ENCODE data around the gene TMEM252. TPM values are rescaled to one million over a fixed set of nuclear protein-coding genes. Genes with fewer than 3 reads are reported as not detected.

TMEM252 gene
- total RNA-seq, 2 experiments from 2014 or later, result not detected

DNA sequence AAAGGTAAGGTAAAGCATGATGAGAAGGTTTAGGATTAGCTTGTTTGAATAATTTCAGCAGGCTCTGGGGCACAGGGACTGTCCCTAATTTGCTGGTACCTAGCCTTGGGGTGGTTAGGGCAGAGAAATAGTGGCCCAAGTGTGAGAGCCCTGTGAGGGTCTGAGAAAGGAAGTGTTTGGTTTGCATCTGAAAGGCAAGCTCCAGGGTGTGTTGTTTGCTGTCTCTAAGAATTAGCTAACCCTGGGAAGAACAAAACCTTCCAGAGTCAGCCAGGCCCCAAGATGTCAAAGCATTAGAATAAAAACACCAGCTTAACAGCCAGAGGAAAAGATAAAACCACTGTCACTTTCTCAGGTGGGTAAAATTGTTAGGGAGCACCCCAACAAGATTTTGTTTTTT is 31.0 kb downstream of the TMEM252 start:
- Mint-ChIP-seq H3K9me3 (ENCODE audit: low read depth) (no peaks in the 10 kb centered on the region), H3K36me3 (ENCODE audit: low read depth) (no peaks in the 10 kb centered on the region), H3K4me3 (no peak overlapping the region), H3K27ac (no peak overlapping the region), H3K27me3 (peaks cover 4% of the 10 kb centered on the region), H3K4me1 (no peaks in the 10 kb centered on the region)
- ChIA-PET POLR2A (interaction anchor here (0.7 kb wide), 1 partner anchor 486 kb away, joined by 5 read pairs; no protein-coding TSS in a partner anchor), CTCF (interaction anchor here (0.6 to 1.2 kb wide), 3 partner anchors 10 to 73 kb away, joined by 3 to 4 read pairs (median 3); no protein-coding TSS in a partner anchor)
- no peak for ATAC-seq
- intact Hi-C loops (cut with DNase I, micrococcal nuclease), result no loop called here
- no peak for DNase-seq

DNA sequence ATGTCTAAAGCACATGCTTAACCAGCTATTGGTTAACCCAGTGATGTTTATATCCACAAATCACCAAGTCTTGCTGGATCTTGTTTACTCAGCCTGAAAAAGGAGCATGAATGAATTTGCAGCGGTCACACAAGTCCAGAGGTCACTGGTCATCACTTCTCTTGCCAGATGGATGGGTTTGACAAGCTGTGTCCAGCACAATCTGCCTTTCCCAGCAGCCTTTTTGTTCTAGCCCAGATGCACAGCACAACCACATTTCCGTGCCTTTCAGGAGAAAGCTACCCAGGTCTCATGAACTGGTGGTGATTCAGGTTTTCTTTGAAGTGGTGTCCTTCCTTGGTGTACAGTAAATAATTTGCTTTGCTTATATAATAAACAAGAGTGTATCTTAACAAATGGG is 32.1 kb downstream of the TMEM252 start:
- ChIA-PET POLR2A (no interaction called here), CTCF (interaction anchor here (0.8 to 1.1 kb wide), 4 partner anchors 11 to 91 kb away, joined by 3 to 4 read pairs (median 4); no protein-coding TSS in a partner anchor)
- DNase-seq (no peak), ATAC-seq (no peak)
- Mint-ChIP-seq H3K9me3 (ENCODE audit: low read depth) (no peaks in the 10 kb centered on the region), H3K27ac (no peak overlapping the region), H3K27me3 (peaks cover 6% of the 10 kb centered on the region), H3K4me3 (no peak overlapping the region), H3K36me3 (ENCODE audit: low read depth) (no peaks in the 10 kb centered on the region), H3K4me1 (no peaks in the 10 kb centered on the region)
- intact Hi-C loops (cut with DNase I, micrococcal nuclease), result no loop called here

DNA sequence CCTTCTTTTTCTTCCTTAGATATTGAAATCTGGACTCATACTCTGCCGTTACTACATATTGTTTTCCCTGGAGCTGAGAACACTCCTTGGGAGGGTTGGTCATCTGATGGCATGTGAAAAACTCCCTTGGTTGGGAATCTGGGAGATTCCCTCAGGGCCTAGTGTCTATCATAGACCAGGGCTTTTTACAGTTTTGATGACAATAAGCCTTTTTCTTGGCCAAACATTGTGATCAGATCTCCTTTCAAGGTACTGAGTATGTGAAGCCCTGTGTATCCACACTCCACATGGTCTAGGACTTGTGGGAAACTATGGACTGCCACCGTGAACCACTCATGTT is 32.9 kb downstream of the TMEM252 start:
- DNase-seq, result no peak
- H3K36me3 Mint-ChIP-seq (ENCODE audit: low read depth), result no peaks in the 10 kb centered on the region
- intact Hi-C loops (cut with DNase I, micrococcal nuclease), result no loop called here
- POLR2A ChIA-PET, result no interaction called here
- CTCF ChIA-PET, result interaction anchor here (0.8 to 1.1 kb wide), 2 partner anchors 12 to 15 kb away, joined by 4 read pairs; no protein-coding TSS in a partner anchor
- no peak overlapping the region for H3K27ac Mint-ChIP-seq
- H3K27me3 Mint-ChIP-seq, result peaks cover 9% of the 10 kb centered on the region
- no peak for ATAC-seq
- H3K4me3 Mint-ChIP-seq, result no peak overlapping the region
- no peaks in the 10 kb centered on the region for H3K9me3 Mint-ChIP-seq (ENCODE audit: low read depth)
- no peaks in the 10 kb centered on the region for H3K4me1 Mint-ChIP-seq

DNA sequence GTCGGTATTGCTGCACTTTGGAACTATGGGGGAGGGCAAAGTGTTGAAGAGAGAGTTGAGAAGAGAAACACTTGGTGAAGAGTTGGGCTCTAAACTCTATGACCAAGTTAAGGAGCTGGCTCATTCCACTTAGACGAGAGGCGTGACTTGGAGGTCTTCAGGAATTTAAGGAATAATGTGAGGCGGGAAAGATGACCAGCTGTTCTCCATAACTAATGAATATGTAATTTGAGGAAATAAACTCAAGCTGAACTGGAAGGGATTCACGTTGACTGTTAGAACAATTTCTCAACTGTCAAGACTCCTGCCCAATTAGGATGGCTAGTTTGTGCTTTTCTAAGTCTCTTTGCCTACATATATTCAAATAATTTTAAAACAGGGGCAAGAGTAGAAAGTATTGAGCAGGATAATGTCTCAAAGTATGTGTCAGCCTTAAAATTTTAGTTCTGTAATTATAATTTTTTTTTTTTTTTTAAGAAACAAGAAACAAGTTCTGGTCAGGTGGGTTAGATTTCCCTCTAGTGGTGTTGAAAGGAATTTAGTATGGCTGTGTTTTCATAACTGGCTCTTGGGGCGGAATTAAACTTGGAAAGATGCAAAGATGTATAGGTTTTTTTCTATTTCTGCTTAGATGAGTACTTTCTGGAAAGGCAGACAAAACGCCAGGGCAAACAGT is 33.4 kb downstream of the TMEM252 start:
- ChIA-PET POLR2A (no interaction called here), CTCF (interaction anchor here (1.1 to 1.2 kb wide), 2 partner anchors 12 to 60 kb away, joined by 3 to 4 read pairs; no protein-coding TSS in a partner anchor)
- Mint-ChIP-seq H3K27ac (no peak overlapping the region), H3K4me1 (no peaks in the 10 kb centered on the region), H3K27me3 (peaks cover 9% of the 10 kb centered on the region), H3K9me3 (ENCODE audit: low read depth) (no peaks in the 10 kb centered on the region), H3K4me3 (no peak overlapping the region), H3K36me3 (ENCODE audit: low read depth) (no peaks in the 10 kb centered on the region)
- ATAC-seq, result no peak
- intact Hi-C loops (cut with DNase I, micrococcal nuclease), result no loop called here
- no peak for DNase-seq

DNA sequence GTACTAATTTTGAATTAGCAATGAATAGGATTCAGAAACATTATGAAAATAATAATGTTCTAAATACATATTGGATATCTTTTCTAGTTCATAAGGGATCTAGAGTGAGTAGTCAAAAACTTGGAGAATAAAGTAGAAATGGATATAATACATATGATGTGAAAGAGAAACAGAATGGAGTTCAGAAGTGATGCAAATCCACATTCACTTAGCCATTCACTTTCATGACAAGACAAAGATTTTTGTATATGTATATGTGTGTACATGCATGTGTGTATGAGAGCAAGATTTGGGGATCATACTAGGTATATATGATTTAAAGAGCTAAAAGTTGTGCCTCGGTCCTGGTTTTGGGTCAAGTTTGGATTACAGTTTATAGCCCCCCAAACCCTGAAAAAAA is 34.1 kb downstream of the TMEM252 start:
- intact Hi-C loops (cut with DNase I, micrococcal nuclease), result no loop called here
- ATAC-seq (no peak), DNase-seq (no peak)
- Mint-ChIP-seq H3K27ac (no peak overlapping the region), H3K27me3 (peaks cover 9% of the 10 kb centered on the region), H3K4me3 (no peak overlapping the region), H3K9me3 (ENCODE audit: low read depth) (no peaks in the 10 kb centered on the region), H3K36me3 (ENCODE audit: low read depth) (no peaks in the 10 kb centered on the region), H3K4me1 (no peaks in the 10 kb centered on the region)
- ChIA-PET POLR2A (no interaction called here), CTCF (interaction anchor here (1.2 kb wide), 1 partner anchor 60 kb away, joined by 3 read pairs; no protein-coding TSS in a partner anchor)

DNA sequence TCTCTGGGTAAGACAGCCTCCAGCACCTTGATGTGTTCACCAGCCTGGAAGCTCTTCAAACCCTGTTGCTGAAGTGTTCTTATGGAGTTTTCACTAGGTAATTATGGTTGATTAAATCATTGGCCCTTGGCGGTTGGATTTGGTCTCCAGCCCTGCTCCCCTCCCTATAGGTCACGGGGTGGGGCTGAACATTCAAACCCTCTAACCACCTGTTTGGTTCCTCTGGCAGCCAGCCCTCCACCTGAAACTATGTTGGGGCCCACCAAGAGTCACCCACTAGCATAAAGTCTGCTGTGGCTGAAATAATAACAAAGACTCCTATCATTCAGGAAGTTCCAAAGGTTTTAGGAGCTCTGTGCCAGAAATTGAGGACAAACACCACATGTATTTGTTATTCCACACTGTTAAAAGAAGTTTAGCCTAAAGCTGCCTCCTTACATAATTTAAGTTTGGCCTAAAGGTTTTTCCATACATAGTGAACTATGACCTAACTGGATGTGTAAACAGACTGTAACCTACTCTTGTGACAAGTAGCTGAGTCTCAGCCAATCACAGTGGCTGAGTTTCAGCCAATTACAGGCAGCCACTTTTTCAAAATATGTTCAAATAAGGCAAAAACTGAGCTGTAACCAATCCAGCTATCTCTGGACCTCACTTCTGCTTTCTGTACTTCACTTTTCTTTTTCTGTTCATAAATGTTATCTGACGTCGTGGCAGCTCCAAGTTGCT is 34.8 kb downstream of the TMEM252 start:
- Mint-ChIP-seq H3K27ac (no peak overlapping the region), H3K36me3 (ENCODE audit: low read depth) (no peaks in the 10 kb centered on the region), H3K4me3 (no peak overlapping the region), H3K27me3 (peaks cover 7% of the 10 kb centered on the region), H3K4me1 (no peaks in the 10 kb centered on the region), H3K9me3 (ENCODE audit: low read depth) (no peaks in the 10 kb centered on the region)
- ChIA-PET POLR2A (no interaction called here), CTCF (no interaction called here)
- no peak for ATAC-seq
- intact Hi-C loops (cut with DNase I, micrococcal nuclease), result no loop called here
- DNase-seq, result no peak

DNA sequence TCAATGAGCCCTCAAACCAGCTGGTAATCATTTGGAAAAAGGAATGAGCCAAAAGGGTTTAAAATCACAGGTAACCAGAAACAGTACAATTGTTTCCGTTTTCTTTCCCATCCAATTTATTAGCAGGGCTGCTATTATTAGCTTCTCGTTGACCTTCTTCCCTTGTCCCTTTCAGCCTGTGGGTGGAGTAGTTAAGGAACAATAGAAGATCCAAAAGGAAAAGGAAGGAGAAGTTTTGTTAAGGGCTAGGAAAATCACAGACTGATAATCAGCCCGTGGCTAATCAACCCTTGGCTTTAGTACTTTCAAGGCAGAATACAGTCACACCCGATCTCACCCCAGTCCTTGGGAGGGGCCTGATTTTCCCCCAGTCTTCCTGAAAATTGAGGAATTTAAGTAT is 38.4 kb downstream of the TMEM252 start:
- Mint-ChIP-seq H3K27me3 (peaks cover 8% of the 10 kb centered on the region), H3K4me3 (no peak overlapping the region), H3K36me3 (ENCODE audit: low read depth) (no peaks in the 10 kb centered on the region), H3K27ac (no peak overlapping the region), H3K9me3 (ENCODE audit: low read depth) (no peaks in the 10 kb centered on the region), H3K4me1 (no peaks in the 10 kb centered on the region)
- ChIA-PET POLR2A (no interaction called here), CTCF (interaction anchor here (0.7 kb wide), 1 partner anchor 11 kb away, joined by 3 read pairs; no protein-coding TSS in a partner anchor)
- ATAC-seq (no peak), DNase-seq (no peak)
- intact Hi-C loops (cut with DNase I, micrococcal nuclease), result no loop called here

DNA sequence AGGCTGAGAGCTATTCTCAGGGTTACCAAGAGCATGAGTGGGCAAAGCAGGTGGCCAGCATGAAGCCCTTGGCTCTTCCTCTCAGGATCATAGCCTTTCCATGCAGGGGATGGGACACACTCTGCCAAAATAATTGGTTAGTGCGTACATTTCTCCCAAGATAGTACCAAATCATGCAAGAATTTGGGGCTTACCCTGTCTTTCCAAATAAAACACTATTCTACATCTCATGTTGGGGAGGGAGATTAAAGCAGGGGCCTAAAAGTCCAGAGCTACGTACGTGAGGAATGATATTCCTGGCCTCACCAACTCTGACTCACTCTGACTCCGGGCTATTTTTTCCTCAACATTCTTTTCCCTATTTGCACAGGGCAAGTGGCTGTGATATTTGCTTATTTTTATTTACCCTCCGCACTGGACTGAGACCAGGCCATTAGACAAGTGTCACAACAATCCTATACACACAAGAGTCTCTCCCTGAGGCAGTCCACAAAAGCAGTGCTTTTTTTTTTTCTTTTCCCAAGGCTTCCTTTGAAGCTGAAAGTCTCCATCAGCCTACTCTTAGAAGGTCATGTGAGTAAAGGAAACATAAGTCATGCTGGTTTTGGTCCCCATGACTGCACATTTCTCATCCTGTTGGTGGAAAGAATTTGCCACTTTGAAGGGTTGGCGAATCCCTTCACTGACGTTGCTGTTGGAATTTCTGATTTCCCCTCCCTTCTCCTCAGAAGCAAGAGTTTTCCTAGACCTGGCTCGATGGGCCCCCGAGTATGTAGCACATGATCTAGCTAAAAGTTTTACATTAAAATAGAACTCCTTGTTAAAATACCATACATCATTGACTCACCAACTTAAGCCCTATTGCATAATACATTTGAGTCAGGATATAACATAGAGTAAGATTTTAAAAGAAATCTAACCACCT is 40.0 kb downstream of the TMEM252 start:
- ATAC-seq (no peak), DNase-seq (no peak)
- ChIA-PET CTCF (no interaction called here), POLR2A (no interaction called here)
- Mint-ChIP-seq H3K4me3 (no peak overlapping the region), H3K36me3 (ENCODE audit: low read depth) (no peaks in the 10 kb centered on the region), H3K4me1 (no peaks in the 10 kb centered on the region), H3K27ac (no peak overlapping the region), H3K9me3 (ENCODE audit: low read depth) (no peaks in the 10 kb centered on the region), H3K27me3 (peaks cover 8% of the 10 kb centered on the region)
- intact Hi-C loops (cut with DNase I, micrococcal nuclease), result loop anchor here in 1 of 2 experiments (2.0 kb wide), 1 partner anchor 20 kb away; no protein-coding TSS in a partner anchor

DNA sequence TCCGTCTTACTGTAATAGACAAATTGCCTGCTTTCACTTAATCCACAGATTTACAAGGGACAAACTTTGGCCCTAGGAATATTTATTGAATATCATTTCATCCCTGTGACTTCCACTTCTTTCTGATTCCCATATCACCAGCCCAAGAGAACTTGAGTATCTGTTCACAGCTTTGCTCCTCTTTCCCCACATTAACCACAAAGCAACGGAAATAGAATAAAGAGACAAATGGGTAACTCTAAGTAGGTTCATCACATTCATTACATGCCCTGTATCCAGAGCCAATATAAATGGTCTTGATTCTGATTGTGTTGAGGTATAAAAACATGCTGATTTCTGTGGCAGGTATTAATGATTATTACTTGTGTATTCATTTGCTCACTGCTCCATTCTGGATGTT is 41.9 kb downstream of the TMEM252 start:
- no peak overlapping the region for H3K27ac Mint-ChIP-seq
- no peaks in the 10 kb centered on the region for H3K36me3 Mint-ChIP-seq (ENCODE audit: low read depth)
- H3K27me3 Mint-ChIP-seq, result peaks cover 6% of the 10 kb centered on the region
- H3K4me3 Mint-ChIP-seq, result no peak overlapping the region
- POLR2A ChIA-PET, result no interaction called here
- no peaks in the 10 kb centered on the region for H3K4me1 Mint-ChIP-seq
- DNase-seq (no peak), ATAC-seq (no peak)
- CTCF ChIA-PET, result interaction anchor here (0.7 kb wide), 1 partner anchor 11 kb away, joined by 4 read pairs; no protein-coding TSS in a partner anchor
- no peaks in the 10 kb centered on the region for H3K9me3 Mint-ChIP-seq (ENCODE audit: low read depth)
- intact Hi-C loops (cut with DNase I, micrococcal nuclease), result no loop called here

DNA sequence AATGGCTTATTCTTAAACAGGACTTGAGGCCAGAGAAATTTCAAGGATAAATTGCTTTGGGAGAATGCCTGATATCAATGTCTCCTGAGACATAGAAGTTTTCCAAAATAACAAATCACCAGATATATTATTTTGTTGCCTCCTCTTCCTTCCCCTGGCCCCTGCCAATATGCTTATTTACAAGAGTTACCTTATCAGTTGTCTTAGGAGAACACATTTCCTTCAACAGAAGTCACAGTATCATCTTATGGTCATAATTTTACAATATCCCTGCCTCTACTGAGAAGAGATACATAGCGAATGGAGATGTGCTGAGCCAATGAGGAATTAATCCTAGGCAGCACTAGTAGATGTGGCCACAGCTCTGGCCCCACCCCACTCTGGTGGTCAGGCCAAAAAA is 43.1 kb downstream of the TMEM252 start:
- DNase-seq (no peak), ATAC-seq (no peak)
- H3K36me3 Mint-ChIP-seq (ENCODE audit: low read depth), result no peaks in the 10 kb centered on the region
- no peak overlapping the region for H3K27ac Mint-ChIP-seq
- CTCF ChIA-PET, result no interaction called here
- peaks cover 6% of the 10 kb centered on the region for H3K27me3 Mint-ChIP-seq
- intact Hi-C loops (cut with DNase I, micrococcal nuclease), result no loop called here
- no peaks in the 10 kb centered on the region for H3K9me3 Mint-ChIP-seq (ENCODE audit: low read depth)
- no peaks in the 10 kb centered on the region for H3K4me1 Mint-ChIP-seq
- POLR2A ChIA-PET, result no interaction called here
- H3K4me3 Mint-ChIP-seq, result no peak overlapping the region

DNA sequence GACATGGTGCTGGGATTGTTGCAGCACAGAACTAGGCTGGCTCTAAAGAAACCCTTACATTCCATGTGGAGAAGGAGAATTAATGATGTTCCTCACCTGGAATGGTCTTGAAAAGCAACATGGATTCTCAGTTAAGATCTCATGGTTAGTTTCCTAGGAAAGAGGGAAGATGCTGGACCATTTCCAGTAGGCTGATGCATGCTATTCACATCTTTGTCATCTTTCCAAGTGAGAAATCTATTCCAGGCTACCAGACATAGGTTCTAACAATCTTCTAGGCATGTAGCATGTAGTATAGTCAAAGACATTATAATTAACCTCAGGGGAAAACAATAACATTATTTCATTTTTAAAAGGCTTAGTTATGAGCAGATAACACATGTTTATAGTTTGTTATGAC is 44.3 kb downstream of the TMEM252 start:
- Mint-ChIP-seq H3K9me3 (ENCODE audit: low read depth) (no peaks in the 10 kb centered on the region), H3K27me3 (peaks cover 12% of the 10 kb centered on the region), H3K4me1 (no peaks in the 10 kb centered on the region), H3K27ac (no peak overlapping the region), H3K4me3 (no peak overlapping the region), H3K36me3 (ENCODE audit: low read depth) (no peaks in the 10 kb centered on the region)
- intact Hi-C loops (cut with DNase I, micrococcal nuclease), result no loop called here
- ChIA-PET CTCF (no interaction called here), POLR2A (no interaction called here)
- DNase-seq (no peak), ATAC-seq (no peak)
